ENCODE results near the gene BRD9. TPM values are rescaled to one million over a fixed set of nuclear protein-coding genes. Genes with fewer than 3 reads are reported as not detected.
"Not testable (repeated sequence)": the region's sequence is repeated elsewhere in the genome, so short reads cannot be mapped to it uniquely, and the experiment has no call there.

The BRD9 gene
- polyA plus RNA-seq, 1 donor (not counting 4 experiments of a cell fraction or from before 2014, with no cell fraction given), result 10.1 TPM

- no peak for DNase-seq (ENCODE audit: low read depth, low spot score)
- H3K27ac ChIP-seq (ENCODE audit: control insufficient read depth, insufficient read depth, low read length), result no peak overlapping the region
- TF ChIP-seq EZH2 (IDR thresholded peaks at IDR 0.05; ENCODE audit: low read length) (no peak), CTCF (optimal IDR thresholded peaks at IDR 0.05 in 1 of 3, IDR thresholded peaks at IDR 0.05 in 1 of 3, conservative IDR thresholded peaks at IDR 0.05 in 1 of 3; ENCODE audit: extremely low read depth in 1 of 3, insufficient read depth in 2 of 3, low read length in 3 of 3) (no peak)
- H3K9me3 ChIP-seq (ENCODE audit: control insufficient read depth, low read depth, low read length), result no peaks in the 10 kb centered on the region
- FAIRE-seq, result no peak
- no peak overlapping the region for H3K4me3 ChIP-seq (ENCODE audit: control insufficient read depth in 2 of 3, extremely low read depth in 1 of 3, insufficient read depth in 2 of 3, low read depth in 1 of 3, low read length in 3 of 3)
- no peak overlapping the region for H3K9ac ChIP-seq (ENCODE audit: control insufficient read depth, extremely low read depth, insufficient read depth, low read length)
- H3K4me1 ChIP-seq (ENCODE audit: control insufficient read depth, extremely low read depth, insufficient read depth, low read length), result no peaks in the 10 kb centered on the region
- peaks cover 13% of the 10 kb centered on the region for H4K20me1 ChIP-seq (ENCODE audit: control insufficient read depth, extremely low read depth, insufficient read depth, low read length)
- no peaks in the 10 kb centered on the region for H3K27me3 ChIP-seq (ENCODE audit: control insufficient read depth, extremely low read depth, insufficient read depth, low read length)
- dilution Hi-C loops (cut with MboI; ENCODE audit: extremely low pct_ligation_motif_present, low sequenced_read_pairs), result no loop called here
- peaks cover 46% of the 10 kb centered on the region for H3K79me2 ChIP-seq (ENCODE audit: control insufficient read depth, insufficient read depth, low read length)
- no peak overlapping the region for H2AFZ ChIP-seq (ENCODE audit: control insufficient read depth, low read length)
- no peaks in the 10 kb centered on the region for H3K9me1 ChIP-seq (ENCODE audit: control insufficient read depth, extremely low read depth, insufficient read depth, low read length)
- peaks cover 46 to 55% of the 10 kb centered on the region in 2 experiments for H3K36me3 ChIP-seq (ENCODE audit: control insufficient read depth in 2 of 2, extremely low read depth in 1 of 2, insufficient read depth in 2 of 2, low read length in 2 of 2)
- H3K4me2 ChIP-seq (ENCODE audit: control insufficient read depth, extremely low read depth, insufficient read depth, low read depth, low read length), result no peak overlapping the region
Measured at GRCh38 chr5:880816-881550, 11.6 kb downstream of the BRD9 start.

GRCh38 chr5:878677-879076 is 13.9 kb downstream of the BRD9 start:
- H3K4me2 ChIP-seq (ENCODE audit: control insufficient read depth, extremely low read depth, insufficient read depth, low read depth, low read length); H3K9me1 ChIP-seq (ENCODE audit: control insufficient read depth, extremely low read depth, insufficient read depth, low read length); H3K4me3 ChIP-seq (ENCODE audit: control insufficient read depth in 2 of 3, extremely low read depth in 1 of 3, insufficient read depth in 2 of 3, low read depth in 1 of 3, low read length in 3 of 3); H3K9ac ChIP-seq (ENCODE audit: control insufficient read depth, extremely low read depth, insufficient read depth, low read length); H2AFZ ChIP-seq (ENCODE audit: control insufficient read depth, low read length); H3K27me3 ChIP-seq (ENCODE audit: control insufficient read depth, extremely low read depth, insufficient read depth, low read length); FAIRE-seq; H3K9me3 ChIP-seq (ENCODE audit: control insufficient read depth, low read depth, low read length); H3K4me1 ChIP-seq (ENCODE audit: control insufficient read depth, extremely low read depth, insufficient read depth, low read length); dilution Hi-C loops (cut with MboI; ENCODE audit: extremely low pct_ligation_motif_present, low sequenced_read_pairs); DNase-seq (ENCODE audit: low read depth, low spot score); H3K27ac ChIP-seq (ENCODE audit: control insufficient read depth, insufficient read depth, low read length): not testable (repeated sequence)
- Histone ChIP-seq H4K20me1 (ENCODE audit: control insufficient read depth, extremely low read depth, insufficient read depth, low read length) (peaks cover 13% of the 10 kb centered on the region), H3K36me3 (ENCODE audit: control insufficient read depth in 2 of 2, extremely low read depth in 1 of 2, insufficient read depth in 2 of 2, low read length in 2 of 2) (peaks cover 35 to 38% of the 10 kb centered on the region in 2 experiments), H3K79me2 (ENCODE audit: control insufficient read depth, insufficient read depth, low read length) (peaks cover 23% of the 10 kb centered on the region)

- dilution Hi-C loops (cut with MboI; ENCODE audit: extremely low pct_ligation_motif_present, low sequenced_read_pairs), result no loop called here
- Histone ChIP-seq H3K27me3 (ENCODE audit: control insufficient read depth, extremely low read depth, insufficient read depth, low read length) (no peaks in the 10 kb centered on the region), H3K36me3 (ENCODE audit: control insufficient read depth in 2 of 2, extremely low read depth in 1 of 2, insufficient read depth in 2 of 2, low read length in 2 of 2) (peaks cover 32 to 33% of the 10 kb centered on the region in 2 experiments), H3K4me2 (ENCODE audit: control insufficient read depth, extremely low read depth, insufficient read depth, low read depth, low read length) (no peak overlapping the region), H3K4me3 (ENCODE audit: control insufficient read depth in 2 of 3, extremely low read depth in 1 of 3, insufficient read depth in 2 of 3, low read depth in 1 of 3, low read length in 3 of 3) (no peak overlapping the region), H3K27ac (ENCODE audit: control insufficient read depth, insufficient read depth, low read length) (no peak overlapping the region), H4K20me1 (ENCODE audit: control insufficient read depth, extremely low read depth, insufficient read depth, low read length) (peaks cover 13% of the 10 kb centered on the region), H3K9me1 (ENCODE audit: control insufficient read depth, extremely low read depth, insufficient read depth, low read length) (no peaks in the 10 kb centered on the region), H3K4me1 (ENCODE audit: control insufficient read depth, extremely low read depth, insufficient read depth, low read length) (no peaks in the 10 kb centered on the region), H3K9ac (ENCODE audit: control insufficient read depth, extremely low read depth, insufficient read depth, low read length) (no peak overlapping the region), H2AFZ (ENCODE audit: control insufficient read depth, low read length) (no peak overlapping the region), H3K9me3 (ENCODE audit: control insufficient read depth, low read depth, low read length) (no peaks in the 10 kb centered on the region), H3K79me2 (ENCODE audit: control insufficient read depth, insufficient read depth, low read length) (peaks cover 17% of the 10 kb centered on the region)
- FAIRE-seq (no peak), DNase-seq (ENCODE audit: low read depth, low spot score) (no peak)
- TF ChIP-seq EZH2 (IDR thresholded peaks at IDR 0.05; ENCODE audit: low read length) (no peak), CTCF (optimal IDR thresholded peaks at IDR 0.05 in 1 of 3, IDR thresholded peaks at IDR 0.05 in 1 of 3, conservative IDR thresholded peaks at IDR 0.05 in 1 of 3; ENCODE audit: extremely low read depth in 1 of 3, insufficient read depth in 2 of 3, low read length in 3 of 3) (no peak)
Measured at GRCh38 chr5:878125-878524, 14.5 kb downstream of the BRD9 start.
